ENCODE data around the gene FAM156A. TPM values are rescaled to one million over a fixed set of nuclear protein-coding genes. Genes with fewer than 3 reads are reported as not detected.
"Not testable (repeated sequence)": the region's sequence is repeated elsewhere in the genome, so short reads cannot be mapped to it uniquely, and the experiment has no call there.

Gene FAM156A
- total RNA-seq, 4 donors from 2014 or later: 8.0 to 14.5 (median 8.8) TPM

DNA sequence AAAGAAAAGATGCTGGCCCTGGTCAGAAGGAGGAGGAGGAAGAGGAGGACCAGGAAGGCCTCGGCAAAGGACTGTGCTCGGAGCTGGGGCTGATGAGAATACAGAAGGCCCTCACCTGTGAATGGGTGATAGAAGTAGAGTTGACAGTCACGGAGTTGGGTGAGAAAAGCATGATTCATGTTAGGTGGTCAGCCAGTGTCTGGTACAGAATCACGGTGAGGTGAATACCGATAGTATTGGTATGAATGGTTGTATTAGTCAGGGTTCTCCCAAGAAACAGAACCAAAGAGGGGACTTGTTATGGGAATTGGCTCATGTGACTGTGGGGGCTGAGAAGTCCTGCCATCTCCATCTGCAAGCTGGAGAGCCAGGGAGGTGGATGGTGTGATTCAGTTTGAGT is 32.5 kb upstream of the FAM156A start:
- no peak overlapping the region for H3K4me3 ChIP-seq
- no peaks in the 10 kb centered on the region for H3K27me3 ChIP-seq
- no peaks in the 10 kb centered on the region for H3K36me3 ChIP-seq
- intact Hi-C loops (cut with DNase I): no loop called here
- no peaks in the 10 kb centered on the region for H3K9me3 ChIP-seq
- no peak for DNase-seq (ENCODE audit: extremely low spot score)
- no peak for TF ChIP-seq EP300 (IDR thresholded peaks at IDR 0.05)
- no peak for TF ChIP-seq POLR2AphosphoS5 (IDR thresholded peaks at IDR 0.05)
- no peak for TF ChIP-seq POLR2A (IDR thresholded peaks at IDR 0.05; ENCODE audit: low read depth)
- TF ChIP-seq, protein P1, sequence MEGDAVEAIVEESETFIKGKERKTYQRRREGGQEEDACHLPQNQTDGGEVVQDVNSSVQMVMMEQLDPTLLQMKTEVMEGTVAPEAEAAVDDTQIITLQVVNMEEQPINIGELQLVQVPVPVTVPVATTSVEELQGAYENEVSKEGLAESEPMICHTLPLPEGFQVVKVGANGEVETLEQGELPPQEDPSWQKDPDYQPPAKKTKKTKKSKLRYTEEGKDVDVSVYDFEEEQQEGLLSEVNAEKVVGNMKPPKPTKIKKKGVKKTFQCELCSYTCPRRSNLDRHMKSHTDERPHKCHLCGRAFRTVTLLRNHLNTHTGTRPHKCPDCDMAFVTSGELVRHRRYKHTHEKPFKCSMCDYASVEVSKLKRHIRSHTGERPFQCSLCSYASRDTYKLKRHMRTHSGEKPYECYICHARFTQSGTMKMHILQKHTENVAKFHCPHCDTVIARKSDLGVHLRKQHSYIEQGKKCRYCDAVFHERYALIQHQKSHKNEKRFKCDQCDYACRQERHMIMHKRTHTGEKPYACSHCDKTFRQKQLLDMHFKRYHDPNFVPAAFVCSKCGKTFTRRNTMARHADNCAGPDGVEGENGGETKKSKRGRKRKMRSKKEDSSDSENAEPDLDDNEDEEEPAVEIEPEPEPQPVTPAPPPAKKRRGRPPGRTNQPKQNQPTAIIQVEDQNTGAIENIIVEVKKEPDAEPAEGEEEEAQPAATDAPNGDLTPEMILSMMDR (IDR thresholded peaks at IDR 0.05): no peak
- peaks cover 20 to 29% (median 28%) of the 10 kb centered on the region in 4 donors for H3K4me1 ChIP-seq
- no peak overlapping the region for H3K27ac ChIP-seq (replicated peaks in 1 of 4)
- 83% methylated on average over 5 of the region's 5 CpGs for WGBS

DNA sequence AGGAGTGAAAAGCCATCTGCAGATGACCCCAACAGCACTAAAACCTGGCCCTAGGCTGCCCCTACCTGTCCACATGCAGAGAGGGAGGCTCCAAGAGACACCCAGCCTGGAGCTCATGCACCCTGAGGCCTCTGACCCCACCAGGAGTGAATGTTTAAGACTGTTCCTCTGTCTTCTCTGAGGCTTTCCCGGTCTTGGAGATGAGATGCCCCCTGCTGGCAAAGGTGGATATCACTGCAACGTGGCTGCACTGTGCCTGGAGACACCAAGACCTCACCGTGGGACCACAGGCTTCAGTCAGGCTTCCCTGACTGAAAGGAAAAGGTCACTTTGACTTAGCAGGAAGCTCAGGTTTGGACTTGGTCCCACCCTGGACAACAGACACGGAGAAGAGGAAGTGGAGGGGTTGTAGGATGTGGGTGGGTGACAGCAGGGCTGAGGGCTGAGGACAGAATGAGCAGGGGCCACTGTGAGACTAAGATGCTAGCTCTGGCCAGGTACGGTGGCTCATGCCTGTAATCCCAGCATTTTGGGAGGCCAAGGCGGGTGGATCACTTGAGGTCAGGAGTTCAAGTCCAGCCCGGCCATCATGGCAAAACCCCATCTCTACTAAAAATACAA is 31.8 kb upstream of the FAM156A start:
- 32% methylated on average over 5 of the region's 7 CpGs for WGBS
- H3K27me3 ChIP-seq; H3K9me3 ChIP-seq; DNase-seq (ENCODE audit: extremely low spot score); H3K36me3 ChIP-seq; intact Hi-C loops (cut with DNase I); H3K4me3 ChIP-seq: not testable (repeated sequence)
- Histone ChIP-seq H3K27ac (replicated peaks in 1 of 4) (peak overlapping the region in 3 of 4 donors; percentile 18 to 34 (median 19)), H3K4me1 (peaks cover 20 to 29% (median 27%) of the 10 kb centered on the region in 4 donors)
- TF ChIP-seq, protein P1 (IDR thresholded peaks at IDR 0.05): peak; percentile 39 to 61 (median 50)

DNA sequence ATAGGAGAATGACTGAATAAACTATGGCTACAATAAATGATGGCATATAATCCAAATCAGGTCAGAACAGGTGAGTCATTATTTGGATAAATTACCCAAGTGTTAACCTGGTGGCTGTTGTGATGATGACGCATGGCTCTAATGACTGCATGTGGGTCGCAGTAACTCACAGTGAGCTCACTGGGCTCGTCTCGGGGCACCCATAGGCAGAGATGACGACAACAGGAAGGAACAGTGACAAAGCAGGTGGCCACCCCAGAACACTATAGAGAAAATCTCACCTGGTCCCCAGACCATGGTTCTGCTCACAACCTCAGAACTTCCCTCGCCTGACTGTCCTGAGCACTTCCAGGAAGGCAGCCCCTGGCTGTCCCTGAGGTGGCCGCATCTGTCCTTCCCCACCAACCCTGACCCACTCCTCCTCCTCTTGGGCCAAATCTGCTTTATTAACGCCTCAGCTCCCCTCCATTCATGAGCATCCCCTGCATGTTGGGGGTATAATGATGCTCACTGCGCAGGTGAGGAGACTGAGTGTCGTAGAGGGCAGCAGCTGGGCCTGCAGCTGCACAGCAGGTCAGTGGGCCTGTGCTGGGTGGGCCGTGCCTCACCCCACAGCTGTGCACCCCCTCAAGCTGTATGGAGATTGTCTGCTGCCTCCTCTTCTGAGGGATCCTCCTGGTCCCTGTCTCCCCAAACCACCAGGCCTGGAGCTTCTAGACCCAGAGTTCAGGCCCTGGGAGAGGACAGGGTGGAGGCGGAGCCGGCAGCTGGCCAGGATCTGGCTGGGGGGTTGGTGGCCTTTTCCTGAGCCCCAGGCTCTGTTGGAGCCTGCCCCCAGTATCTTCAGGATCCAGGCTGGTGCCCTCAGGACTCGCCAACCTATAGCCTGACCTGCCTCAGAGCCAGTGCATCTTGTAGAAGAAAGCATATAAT is 30.9 kb upstream of the FAM156A start:
- no peaks in the 10 kb centered on the region for H3K36me3 ChIP-seq
- intact Hi-C loops (cut with DNase I): no loop called here
- no peak overlapping the region for H3K4me3 ChIP-seq
- 78% methylated on average over 14 of the region's 14 CpGs for WGBS
- no peak for DNase-seq (ENCODE audit: extremely low spot score)
- no peaks in the 10 kb centered on the region for H3K9me3 ChIP-seq
- TF ChIP-seq EP300 (IDR thresholded peaks at IDR 0.05): no peak
- TF ChIP-seq POLR2AphosphoS5 (IDR thresholded peaks at IDR 0.05): no peak
- no peak for TF ChIP-seq POLR2A (IDR thresholded peaks at IDR 0.05; ENCODE audit: low read depth)
- TF ChIP-seq, protein P1 (IDR thresholded peaks at IDR 0.05): no peak
- peaks cover 16 to 27% (median 25%) of the 10 kb centered on the region in 4 donors for H3K4me1 ChIP-seq
- H3K27ac ChIP-seq (replicated peaks in 1 of 4): peak overlapping the region in 3 of 4 donors; percentile 18 to 34 (median 19)
- no peaks in the 10 kb centered on the region for H3K27me3 ChIP-seq

DNA sequence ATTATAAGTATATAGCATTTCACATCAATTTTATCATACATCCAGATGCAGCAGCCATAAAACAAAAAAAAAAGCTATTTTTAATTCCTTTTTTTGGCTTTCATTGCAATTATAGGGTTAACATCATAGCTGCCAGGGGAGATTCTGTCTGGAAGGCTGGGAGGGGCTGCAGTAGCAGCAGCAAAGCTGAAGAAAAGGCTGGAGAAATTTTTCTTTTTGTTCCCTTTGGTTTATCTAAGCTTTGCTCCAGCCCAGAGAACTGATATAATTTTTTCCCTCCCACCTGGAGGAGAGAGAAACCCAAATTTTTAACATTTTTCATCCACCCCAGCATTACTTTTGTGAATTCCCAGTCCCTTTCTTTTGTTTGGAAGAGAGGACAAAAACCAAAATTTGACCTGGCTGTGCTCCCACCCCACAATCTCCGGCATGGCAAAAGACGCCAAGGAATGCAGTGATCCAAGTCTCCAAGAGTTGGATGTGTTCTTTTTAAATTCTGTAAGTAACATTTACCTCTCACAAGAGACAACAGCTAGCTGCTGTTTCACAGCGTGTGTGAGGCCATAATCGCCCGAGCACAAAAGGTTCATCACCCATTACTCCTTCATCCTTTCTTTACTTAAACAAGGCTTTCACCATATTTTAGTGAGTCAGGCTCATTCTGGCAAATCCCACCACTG is 25.1 kb upstream of the FAM156A start:
- WGBS: 53% methylated on average over 5 of the region's 5 CpGs
- intact Hi-C loops (cut with DNase I): no loop called here
- TF ChIP-seq, protein P1 (IDR thresholded peaks at IDR 0.05): no peak
- no peak for TF ChIP-seq EP300 (IDR thresholded peaks at IDR 0.05)
- no peak for TF ChIP-seq POLR2A (IDR thresholded peaks at IDR 0.05; ENCODE audit: low read depth)
- TF ChIP-seq POLR2AphosphoS5 (IDR thresholded peaks at IDR 0.05): no peak
- no peaks in the 10 kb centered on the region for H3K27me3 ChIP-seq
- H3K9me3 ChIP-seq: no peaks in the 10 kb centered on the region
- no peak for DNase-seq (ENCODE audit: extremely low spot score)
- peak overlapping the region; percentile 12 to 33 (median 28) for H3K4me3 ChIP-seq
- peaks cover 0 to 33% (median 15%) of the 10 kb centered on the region in 4 donors for H3K4me1 ChIP-seq
- peak overlapping the region; percentile 57 to 71 (median 68) for H3K27ac ChIP-seq (replicated peaks in 1 of 4)
- H3K36me3 ChIP-seq: no peaks in the 10 kb centered on the region

All from esophagus muscularis mucosa (tissue), 4 donors.